Measurements from ENCODE around the gene HTR2A.
A peak's percentile ranks its signal among the peaks of the same experiment; 100 is the strongest.
"Not testable (repeated sequence)": the region's sequence is repeated elsewhere in the genome, so short reads cannot be mapped to it uniquely, and the experiment has no call there.

Gene HTR2A

DNA sequence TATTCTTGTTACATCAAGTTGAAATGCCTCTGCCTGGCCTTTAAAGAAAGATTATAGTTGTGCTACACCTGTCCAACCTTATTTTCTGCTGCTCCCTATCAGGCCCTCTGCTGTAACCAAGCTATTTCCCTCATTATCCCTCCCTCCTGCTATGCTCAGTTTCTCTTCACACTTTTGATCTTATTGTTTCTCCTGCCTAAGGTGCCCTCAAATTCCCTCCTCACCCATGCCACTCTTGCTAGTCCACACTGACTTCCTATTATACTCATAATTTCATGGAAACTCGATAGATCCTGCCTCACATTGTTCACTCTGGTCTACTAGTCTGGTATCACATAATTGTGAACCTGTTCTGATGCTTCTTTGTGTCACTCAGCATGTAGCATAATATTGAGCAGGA is 80.5 kb downstream of the HTR2A start:
- no peaks in the 10 kb centered on the region for H3K4me1 ChIP-seq (ENCODE audit: control insufficient read depth, insufficient read depth, low read length, unreplicated experiment)
- H3K36me3 ChIP-seq (ENCODE audit: insufficient read depth, low read length), result no peaks in the 10 kb centered on the region
- no peak overlapping the region for H3K27ac ChIP-seq (ENCODE audit: low read depth, low read length)
- no peaks in the 10 kb centered on the region for H3K79me2 ChIP-seq (ENCODE audit: control insufficient read depth, insufficient read depth, low read length, unreplicated experiment)
- no peaks in the 10 kb centered on the region for H3K27me3 ChIP-seq (ENCODE audit: insufficient read depth, low read length)
- no peak overlapping the region for H3K4me3 ChIP-seq (ENCODE audit: low read depth, low read length)
- H2AFZ ChIP-seq (ENCODE audit: low read length, unreplicated experiment), result no peak overlapping the region

DNA sequence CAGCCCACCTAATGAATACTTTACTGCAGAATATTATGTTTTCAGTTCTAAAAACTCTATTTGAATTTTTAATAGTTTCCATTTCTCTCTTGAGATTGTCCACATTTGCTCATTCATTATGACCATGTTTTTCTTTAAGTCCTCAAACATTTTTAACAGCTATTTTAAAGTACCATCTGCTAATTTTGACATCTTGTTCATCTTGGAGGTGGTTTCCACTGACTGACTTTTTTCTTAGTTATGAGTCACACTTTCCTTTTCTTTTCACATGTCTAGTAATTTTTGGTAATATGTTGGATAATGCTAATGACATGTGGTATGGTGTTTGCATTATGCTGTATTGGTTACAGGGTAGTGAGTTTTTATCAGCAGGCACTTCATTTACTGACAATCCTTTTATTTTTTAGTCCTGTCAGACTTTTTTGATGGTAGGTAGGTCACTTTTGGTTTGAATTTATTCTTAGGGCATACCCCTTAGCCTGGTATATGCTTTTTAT is 84.5 kb downstream of the HTR2A start:
- no peaks in the 10 kb centered on the region for H3K36me3 ChIP-seq (ENCODE audit: insufficient read depth, low read length)
- no peak overlapping the region for H2AFZ ChIP-seq (ENCODE audit: low read length, unreplicated experiment)
- no peaks in the 10 kb centered on the region for H3K27me3 ChIP-seq (ENCODE audit: insufficient read depth, low read length)
- H3K27ac ChIP-seq (ENCODE audit: low read depth, low read length), result no peak overlapping the region
- H3K4me1 ChIP-seq (ENCODE audit: control insufficient read depth, insufficient read depth, low read length, unreplicated experiment), result peaks cover 2% of the 10 kb centered on the region
- no peak overlapping the region for H3K4me3 ChIP-seq (ENCODE audit: low read depth, low read length)
- no peaks in the 10 kb centered on the region for H3K79me2 ChIP-seq (ENCODE audit: control insufficient read depth, insufficient read depth, low read length, unreplicated experiment)

DNA sequence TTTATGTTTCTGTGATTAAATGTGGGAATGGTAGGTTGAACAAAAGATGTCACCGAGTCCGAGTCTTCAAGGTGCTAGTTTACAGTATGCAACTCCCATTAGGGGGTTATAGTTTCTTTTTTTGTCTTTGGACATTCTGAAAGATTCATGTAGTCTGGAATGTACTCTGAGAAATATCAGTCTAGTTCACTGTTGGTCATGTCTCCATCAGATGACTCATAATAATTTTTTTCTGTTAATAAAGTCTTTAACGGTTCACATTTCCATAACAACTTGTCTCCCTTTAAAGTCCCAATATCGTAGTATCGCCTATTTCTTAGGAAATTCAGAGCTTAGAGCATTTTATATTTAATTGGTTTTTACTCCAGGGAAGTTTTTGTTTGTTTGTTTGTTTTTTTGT is 86.4 kb downstream of the HTR2A start:
- H2AFZ ChIP-seq (ENCODE audit: low read length, unreplicated experiment), result peak overlapping the region; percentile 80
- no peak overlapping the region; the same call in 1 of the 2 replicates for H3K27ac ChIP-seq (ENCODE audit: low read depth, low read length)
- H3K27me3 ChIP-seq (ENCODE audit: insufficient read depth, low read length), result no peaks in the 10 kb centered on the region
- peaks cover 2% of the 10 kb centered on the region for H3K4me1 ChIP-seq (ENCODE audit: control insufficient read depth, insufficient read depth, low read length, unreplicated experiment)
- no peaks in the 10 kb centered on the region for H3K36me3 ChIP-seq (ENCODE audit: insufficient read depth, low read length)
- H3K4me3 ChIP-seq (ENCODE audit: low read depth, low read length), result peak overlapping the region; percentile 48
- no peaks in the 10 kb centered on the region for H3K79me2 ChIP-seq (ENCODE audit: control insufficient read depth, insufficient read depth, low read length, unreplicated experiment)

DNA sequence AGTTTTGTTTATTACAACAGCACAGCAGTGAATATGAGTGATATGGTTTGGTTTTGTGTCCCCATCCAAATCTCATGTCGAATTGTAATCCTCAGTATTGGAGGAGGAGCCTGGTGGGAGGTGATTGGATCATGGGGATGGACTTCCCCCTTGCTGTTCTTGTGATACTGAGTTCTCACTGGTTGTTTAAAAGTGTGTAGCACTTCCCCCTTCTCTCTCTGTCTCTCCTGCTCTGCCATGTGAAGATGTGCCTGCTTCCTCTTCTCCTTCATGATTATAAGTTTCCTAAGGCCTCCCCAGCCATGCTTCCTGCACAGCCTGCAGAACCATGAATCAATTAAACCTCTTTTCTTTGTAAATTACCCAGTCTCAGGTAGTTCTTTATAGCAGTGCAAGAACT is 91.9 kb downstream of the HTR2A start:
- H3K27me3 ChIP-seq (ENCODE audit: insufficient read depth, low read length); H3K79me2 ChIP-seq (ENCODE audit: control insufficient read depth, insufficient read depth, low read length, unreplicated experiment); H2AFZ ChIP-seq (ENCODE audit: low read length, unreplicated experiment); H3K36me3 ChIP-seq (ENCODE audit: insufficient read depth, low read length); H3K4me3 ChIP-seq (ENCODE audit: low read depth, low read length): not testable (repeated sequence)
- Histone ChIP-seq H3K4me1 (ENCODE audit: control insufficient read depth, insufficient read depth, low read length, unreplicated experiment) (peaks cover 21% of the 10 kb centered on the region), H3K27ac (ENCODE audit: low read depth, low read length) (peak overlapping the region; percentile 46)

- Histone ChIP-seq H3K79me2 (ENCODE audit: control insufficient read depth, insufficient read depth, low read length, unreplicated experiment) (no peaks in the 10 kb centered on the region), H3K4me1 (ENCODE audit: control insufficient read depth, insufficient read depth, low read length, unreplicated experiment) (peaks cover 21% of the 10 kb centered on the region), H3K4me3 (ENCODE audit: low read depth, low read length) (no peak overlapping the region), H2AFZ (ENCODE audit: low read length, unreplicated experiment) (no peak overlapping the region), H3K27me3 (ENCODE audit: insufficient read depth, low read length) (no peaks in the 10 kb centered on the region), H3K27ac (ENCODE audit: low read depth, low read length) (peak overlapping the region; percentile 46), H3K36me3 (ENCODE audit: insufficient read depth, low read length) (no peaks in the 10 kb centered on the region)
Observed at GRCh38 chr13:46804391-46804815, 92.5 kb downstream of the HTR2A start.

DNA sequence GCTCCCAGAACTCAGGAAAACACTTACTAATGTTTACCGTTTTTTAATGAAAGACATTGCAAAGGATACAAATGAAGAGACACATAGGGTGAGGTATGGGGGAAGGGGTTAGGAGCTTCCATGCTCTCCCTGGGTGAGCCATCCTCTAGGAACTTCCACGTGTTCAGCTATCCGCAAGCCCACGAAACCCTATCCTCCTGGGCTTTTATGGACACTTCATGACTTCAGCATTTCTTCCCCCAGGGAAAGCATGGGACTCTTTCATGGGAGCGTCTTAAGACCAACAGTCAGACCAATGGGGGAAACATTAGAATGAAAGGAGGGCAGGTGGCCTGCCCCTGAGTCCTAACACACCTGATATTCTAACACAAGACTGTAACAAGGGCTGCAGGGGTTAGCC is 93.3 kb downstream of the HTR2A start:
- Histone ChIP-seq H3K27me3 (ENCODE audit: insufficient read depth, low read length) (no peaks in the 10 kb centered on the region), H3K36me3 (ENCODE audit: insufficient read depth, low read length) (no peaks in the 10 kb centered on the region), H3K4me3 (ENCODE audit: low read depth, low read length) (no peak overlapping the region), H3K4me1 (ENCODE audit: control insufficient read depth, insufficient read depth, low read length, unreplicated experiment) (peaks cover 21% of the 10 kb centered on the region), H3K27ac (ENCODE audit: low read depth, low read length) (peak overlapping the region; percentile 46), H3K79me2 (ENCODE audit: control insufficient read depth, insufficient read depth, low read length, unreplicated experiment) (no peaks in the 10 kb centered on the region), H2AFZ (ENCODE audit: low read length, unreplicated experiment) (no peak overlapping the region)

DNA sequence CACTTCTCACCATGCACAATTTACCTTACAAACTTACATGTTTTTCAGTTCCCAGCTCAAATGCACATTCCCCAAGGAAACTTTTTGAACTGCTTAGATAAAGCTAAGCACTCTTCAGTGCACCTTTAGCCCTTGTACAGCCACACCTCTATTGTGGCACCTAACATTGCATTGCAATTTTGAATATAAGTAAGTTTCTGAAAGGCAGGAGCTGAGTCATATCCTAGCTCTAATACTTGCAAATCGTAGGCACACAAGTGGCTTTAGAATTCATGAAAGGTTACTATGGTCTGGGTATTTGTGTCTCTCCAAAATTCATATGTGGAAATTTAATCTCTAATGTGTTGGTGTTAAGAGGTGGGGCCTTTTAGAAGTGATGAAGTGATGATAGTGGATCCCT is 95.0 kb downstream of the HTR2A start:
- no peaks in the 10 kb centered on the region for H3K36me3 ChIP-seq (ENCODE audit: insufficient read depth, low read length)
- no peaks in the 10 kb centered on the region for H3K27me3 ChIP-seq (ENCODE audit: insufficient read depth, low read length)
- H3K4me1 ChIP-seq (ENCODE audit: control insufficient read depth, insufficient read depth, low read length, unreplicated experiment), result peaks cover 32% of the 10 kb centered on the region
- no peak overlapping the region for H2AFZ ChIP-seq (ENCODE audit: low read length, unreplicated experiment)
- H3K27ac ChIP-seq (ENCODE audit: low read depth, low read length), result no peak overlapping the region
- H3K79me2 ChIP-seq (ENCODE audit: control insufficient read depth, insufficient read depth, low read length, unreplicated experiment), result peaks cover under 1% of the 10 kb centered on the region
- H3K4me3 ChIP-seq (ENCODE audit: low read depth, low read length), result no peak overlapping the region

DNA sequence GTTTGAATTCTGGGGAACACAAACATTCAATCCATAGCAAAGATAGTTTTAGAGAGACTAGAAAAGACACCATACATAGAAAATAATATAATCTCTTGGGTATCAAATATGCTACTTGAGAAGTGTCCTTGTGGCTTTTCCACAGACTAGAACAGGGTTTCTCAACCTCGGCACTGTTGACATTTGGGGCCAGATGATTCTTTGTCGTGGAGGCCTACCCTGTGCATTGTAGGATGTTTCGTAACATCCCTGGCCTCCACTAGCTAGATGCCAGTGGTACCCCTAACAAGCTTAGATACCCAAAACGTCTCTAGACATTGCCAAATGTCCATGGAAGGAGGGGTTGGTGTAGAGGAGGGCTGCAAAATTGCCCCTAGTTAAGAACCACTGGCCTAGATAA is 97.7 kb downstream of the HTR2A start:
- peaks cover 43% of the 10 kb centered on the region for H3K4me1 ChIP-seq (ENCODE audit: control insufficient read depth, insufficient read depth, low read length, unreplicated experiment)
- H3K4me3 ChIP-seq (ENCODE audit: low read depth, low read length), result no peak overlapping the region
- H3K27me3 ChIP-seq (ENCODE audit: insufficient read depth, low read length), result no peaks in the 10 kb centered on the region
- H3K36me3 ChIP-seq (ENCODE audit: insufficient read depth, low read length), result no peaks in the 10 kb centered on the region
- H3K79me2 ChIP-seq (ENCODE audit: control insufficient read depth, insufficient read depth, low read length, unreplicated experiment), result peaks cover 28% of the 10 kb centered on the region
- no peak overlapping the region for H2AFZ ChIP-seq (ENCODE audit: low read length, unreplicated experiment)
- H3K27ac ChIP-seq (ENCODE audit: low read depth, low read length), result no peak overlapping the region

DNA sequence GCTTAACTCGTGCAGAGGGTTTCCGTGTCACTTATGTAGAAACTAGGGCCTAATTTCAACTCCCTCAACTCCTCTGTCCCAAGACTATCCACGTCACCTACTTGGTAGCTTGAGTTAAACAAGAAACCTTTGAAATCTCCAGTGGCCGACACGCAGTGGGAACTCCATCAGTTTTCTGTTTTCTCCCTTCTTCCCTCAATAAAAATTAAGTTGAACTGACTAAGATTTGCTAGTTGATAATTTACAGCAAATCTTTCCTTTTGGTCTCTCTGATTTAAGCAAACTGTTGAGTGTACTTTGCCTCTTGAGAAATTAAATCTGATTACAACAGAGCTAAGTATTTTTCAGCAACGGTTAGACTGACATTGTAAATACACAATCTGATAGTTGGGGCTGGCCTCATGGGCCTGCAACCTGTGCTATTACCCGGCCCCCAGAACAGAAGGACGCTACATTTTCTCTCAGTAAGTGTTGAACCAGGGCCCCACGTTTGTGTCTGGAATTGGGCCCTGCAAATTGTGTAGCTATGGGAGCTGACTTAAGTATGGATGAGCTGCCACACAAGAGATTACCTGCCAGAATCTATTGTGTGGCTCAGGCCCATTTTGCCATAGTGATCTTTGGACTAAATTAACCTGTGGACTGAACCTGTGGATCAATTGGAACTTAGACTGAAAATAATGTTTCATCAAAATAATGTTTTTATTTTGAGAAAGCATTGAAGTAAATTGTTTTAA is 99.2 kb downstream of the HTR2A start:
- peak overlapping the region; percentile 93 for H2AFZ ChIP-seq (ENCODE audit: low read length, unreplicated experiment)
- peak overlapping the region; percentile 75 for H3K27ac ChIP-seq (ENCODE audit: low read depth, low read length)
- H3K4me3 ChIP-seq (ENCODE audit: low read depth, low read length), result peak overlapping the region; percentile 93
- no peaks in the 10 kb centered on the region for H3K36me3 ChIP-seq (ENCODE audit: insufficient read depth, low read length)
- no peaks in the 10 kb centered on the region for H3K27me3 ChIP-seq (ENCODE audit: insufficient read depth, low read length)
- H3K4me1 ChIP-seq (ENCODE audit: control insufficient read depth, insufficient read depth, low read length, unreplicated experiment), result peaks cover 41% of the 10 kb centered on the region
- peaks cover 40% of the 10 kb centered on the region for H3K79me2 ChIP-seq (ENCODE audit: control insufficient read depth, insufficient read depth, low read length, unreplicated experiment)

- Histone ChIP-seq H3K27me3 (ENCODE audit: insufficient read depth, low read length) (no peaks in the 10 kb centered on the region), H3K79me2 (ENCODE audit: control insufficient read depth, insufficient read depth, low read length, unreplicated experiment) (peaks cover 40% of the 10 kb centered on the region), H3K36me3 (ENCODE audit: insufficient read depth, low read length) (no peaks in the 10 kb centered on the region), H2AFZ (ENCODE audit: low read length, unreplicated experiment) (peak within 1 kb of the TSS; percentile 95), H3K4me1 (ENCODE audit: control insufficient read depth, insufficient read depth, low read length, unreplicated experiment) (peaks cover 35% of the 10 kb centered on the region), H3K4me3 (ENCODE audit: low read depth, low read length) (peak within 1 kb of the TSS; percentile 93), H3K27ac (ENCODE audit: low read depth, low read length) (peak within 1 kb of the TSS; percentile 75)
Observed at GRCh38 chr13:46796515-46797474, 100.1 kb downstream of the HTR2A start, which contains the start of gene ESD. TSS of gene ESD (minus strand) at chr13:46797161. CDS start at chr13:46791413, 5,748 bp downstream.

Measured in ACC112 (cell line).